ENCODE measurements around the gene UBFD1. TPM values are rescaled to one million over a fixed set of nuclear protein-coding genes. Genes with fewer than 3 reads are reported as not detected.

The UBFD1 gene
- total RNA-seq, 1 experiment from 2014 or later: 78.6 TPM

- DNase-seq: no peak
- Histone ChIP-seq H3K4me1 (no peaks in the 10 kb centered on the region), H3K27me3 (replicated peaks; ENCODE audit: control insufficient read depth, insufficient read depth, low read length) (no peaks in the 10 kb centered on the region), H3K36me3 (ENCODE audit: control insufficient read depth, insufficient read depth, low read length) (peaks cover 1% of the 10 kb centered on the region; the same call in 1 of the 2 replicates), H3K4me3 (ENCODE audit: low read depth, low read length) (no peak overlapping the region), H3K9me3 (no peaks in the 10 kb centered on the region)
- Mint-ChIP-seq H3K27me3 (ENCODE audit: insufficient read depth, unreplicated experiment) (no peaks in the 10 kb centered on the region), H3K4me3 (ENCODE audit: unreplicated experiment) (no peak overlapping the region), H3K27ac (ENCODE audit: unreplicated experiment) (no peak overlapping the region), H3K36me3 (ENCODE audit: insufficient read depth, unreplicated experiment) (peaks cover 48% of the 10 kb centered on the region), H3K4me1 (ENCODE audit: low read depth, unreplicated experiment) (no peaks in the 10 kb centered on the region), H3K9me3 (ENCODE audit: unreplicated experiment) (no peaks in the 10 kb centered on the region)
- no peak for TF ChIP-seq CTCF (IDR thresholded peaks at IDR 0.05; ENCODE audit: insufficient read depth in 1 of 2, low read depth in 1 of 2, low read length in 1 of 2, severe bottlenecking in 1 of 2, unreplicated experiment in 1 of 2)
- intact Hi-C loops (cut with micrococcal nuclease; ENCODE audit: unreplicated experiment): no loop called here
- ChIA-PET CTCF (no interaction called here), POLR2A (no interaction called here)
- BruUV-seq (replicated peaks): no TSS peak
Observed at GRCh38 chr16:23519282-23519681, 38.2 kb upstream of the UBFD1 start.

DNA sequence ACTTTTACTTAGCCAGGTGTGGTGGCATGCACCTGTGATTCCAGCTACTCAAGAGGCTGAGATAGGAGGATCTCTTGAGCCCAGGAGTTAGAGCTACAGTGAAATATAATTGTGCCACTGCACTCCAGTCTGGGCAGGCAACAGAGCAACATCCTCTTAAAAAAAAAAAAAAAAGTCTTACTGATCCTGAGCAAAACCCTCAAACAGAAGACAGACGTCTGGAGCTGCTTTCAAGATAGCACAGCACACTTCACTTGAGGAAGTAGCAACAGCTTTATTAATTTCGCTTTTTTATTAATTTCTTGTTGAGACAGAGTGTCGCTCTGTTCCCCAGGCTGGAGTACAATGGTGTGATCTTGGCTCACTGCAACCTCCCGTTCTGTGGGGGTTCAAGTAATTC is 37.0 kb upstream of the UBFD1 start:
- BruUV-seq (replicated peaks): no TSS peak
- Mint-ChIP-seq H3K27ac (ENCODE audit: unreplicated experiment) (no peak overlapping the region), H3K9me3 (ENCODE audit: unreplicated experiment) (no peaks in the 10 kb centered on the region), H3K4me3 (ENCODE audit: unreplicated experiment) (no peak overlapping the region), H3K27me3 (ENCODE audit: insufficient read depth, unreplicated experiment) (no peaks in the 10 kb centered on the region), H3K36me3 (ENCODE audit: insufficient read depth, unreplicated experiment) (peaks cover 50% of the 10 kb centered on the region), H3K4me1 (ENCODE audit: low read depth, unreplicated experiment) (no peaks in the 10 kb centered on the region)
- no peak for TF ChIP-seq CTCF (IDR thresholded peaks at IDR 0.05; ENCODE audit: insufficient read depth in 1 of 2, low read depth in 1 of 2, low read length in 1 of 2, severe bottlenecking in 1 of 2, unreplicated experiment in 1 of 2)
- no peak for DNase-seq
- intact Hi-C loops (cut with micrococcal nuclease; ENCODE audit: unreplicated experiment): no loop called here
- POLR2A ChIA-PET: no interaction called here
- no peaks in the 10 kb centered on the region for H3K27me3 ChIP-seq (replicated peaks; ENCODE audit: control insufficient read depth, insufficient read depth, low read length)
- H3K4me1 ChIP-seq: no peaks in the 10 kb centered on the region
- peaks cover 1% of the 10 kb centered on the region; the same call in 1 of the 2 replicates for H3K36me3 ChIP-seq (ENCODE audit: control insufficient read depth, insufficient read depth, low read length)
- CTCF ChIA-PET: no interaction called here
- no peak overlapping the region for H3K4me3 ChIP-seq (ENCODE audit: low read depth, low read length)
- no peaks in the 10 kb centered on the region for H3K9me3 ChIP-seq

GRCh38 chr16:23521037-23521743 is 36.3 kb upstream of the UBFD1 start:
- Histone ChIP-seq H3K9me3 (no peaks in the 10 kb centered on the region), H3K27me3 (replicated peaks; ENCODE audit: control insufficient read depth, insufficient read depth, low read length) (no peaks in the 10 kb centered on the region), H3K36me3 (ENCODE audit: control insufficient read depth, insufficient read depth, low read length) (peaks cover 1% of the 10 kb centered on the region; the same call in 1 of the 2 replicates), H3K4me1 (no peaks in the 10 kb centered on the region), H3K4me3 (ENCODE audit: low read depth, low read length) (no peak overlapping the region)
- TF ChIP-seq CTCF (IDR thresholded peaks at IDR 0.05; ENCODE audit: insufficient read depth in 1 of 2, low read depth in 1 of 2, low read length in 1 of 2, severe bottlenecking in 1 of 2, unreplicated experiment in 1 of 2): no peak
- Mint-ChIP-seq H3K27me3 (ENCODE audit: insufficient read depth, unreplicated experiment) (no peaks in the 10 kb centered on the region), H3K36me3 (ENCODE audit: insufficient read depth, unreplicated experiment) (peaks cover 52% of the 10 kb centered on the region), H3K4me1 (ENCODE audit: low read depth, unreplicated experiment) (no peaks in the 10 kb centered on the region), H3K9me3 (ENCODE audit: unreplicated experiment) (no peaks in the 10 kb centered on the region), H3K4me3 (ENCODE audit: unreplicated experiment) (no peak overlapping the region), H3K27ac (ENCODE audit: unreplicated experiment) (no peak overlapping the region)
- no TSS peak for BruUV-seq (replicated peaks)
- POLR2A ChIA-PET: interaction anchor here (0.7 kb wide), 1 partner anchor 146 kb away, joined by 4 read pairs; no protein-coding TSS in a partner anchor
- intact Hi-C loops (cut with micrococcal nuclease; ENCODE audit: unreplicated experiment): no loop called here
- CTCF ChIA-PET: no interaction called here
- no peak for DNase-seq
